MG63 (cell line): ENCODE results near the gene CDSN. TPM values are rescaled to one million over a fixed set of nuclear protein-coding genes. Genes with fewer than 3 reads are reported as not detected.
"Not testable (repeated sequence)": the region's sequence is repeated elsewhere in the genome, so short reads cannot be mapped to it uniquely, and the experiment has no call there.

Source experiments
- DNase-seq: peaks from one replicate; pipeline ENCODE4 v3.0.0-alpha.2; 2020
- H3K27me3 ChIP-seq: fragments of 250-450 bp; sonication (Bioruptor Pico); 2 replicates; pipeline ENCODE4 v1.5.1; 2020; ENCODE audit warnings: mild to moderate bottlenecking, moderate library complexity
- H3K36me3 ChIP-seq: fragments of 250-450 bp; sonication (Bioruptor Pico); 2 replicates; pipeline ENCODE4 v1.5.1; 2020; ENCODE audit warnings: mild to moderate bottlenecking, moderate library complexity
- H3K4me3 ChIP-seq: fragments of 250-450 bp; sonication (Bioruptor Pico); 2 replicates; pipeline ENCODE4 v1.5.1; 2020; ENCODE audit warnings: mild to moderate bottlenecking, moderate library complexity
- H3K9me3 ChIP-seq: fragments of 250-450 bp; sonication (Bioruptor Pico); 2 replicates; pipeline ENCODE4 v1.5.1; 2020; ENCODE audit warnings: mild to moderate bottlenecking, moderate library complexity
- total RNA-seq: library from RNA; depleted of rRNA; stranded (reverse); fragments of >200 nt; shearing (Covaris generic); gene quantifications from 2 replicates; pipeline ENCODE4 v1.2.3, GENCODE V29; 2014; ENCODE audit warnings: low replicate concordance; rRNA removed

The CDSN gene
- total RNA-seq, 1 experiment from 2014 or later: not detected

DNA sequence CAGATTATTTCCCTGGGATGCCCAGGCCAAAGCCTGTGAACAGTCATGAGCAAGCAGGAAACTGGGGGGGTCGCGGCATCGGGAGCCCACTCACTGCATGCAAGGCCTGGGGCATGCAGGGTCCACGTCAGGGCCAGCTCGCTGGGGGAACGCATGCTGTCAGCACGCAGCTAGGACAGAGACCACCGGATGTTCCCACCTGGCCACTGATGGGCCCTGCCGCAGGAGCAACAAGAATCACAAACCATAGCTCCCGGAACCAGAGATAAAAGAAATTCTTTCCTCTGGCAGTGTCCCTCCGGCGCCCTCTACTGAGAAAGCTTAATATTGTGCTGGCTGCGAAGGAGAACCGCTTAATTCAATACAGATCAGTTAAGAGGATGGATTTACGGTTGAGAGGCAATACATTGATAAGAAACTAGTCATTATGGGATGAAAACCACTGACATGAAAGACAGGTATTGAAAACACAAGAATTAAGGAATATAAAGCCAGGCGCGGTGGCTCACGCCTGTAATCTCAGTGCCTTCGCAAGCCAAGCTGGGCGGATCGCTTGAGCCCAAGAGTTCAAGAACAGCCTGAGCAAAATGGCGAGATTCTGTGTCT lies 40.5 kb downstream of the CDSN start:
- Histone ChIP-seq H3K9me3 (no peaks in the 10 kb centered on the region), H3K27me3 (no peaks in the 10 kb centered on the region), H3K36me3 (no peaks in the 10 kb centered on the region), H3K4me3 (no peak overlapping the region)
- peak; percentile 24 for DNase-seq

DNA sequence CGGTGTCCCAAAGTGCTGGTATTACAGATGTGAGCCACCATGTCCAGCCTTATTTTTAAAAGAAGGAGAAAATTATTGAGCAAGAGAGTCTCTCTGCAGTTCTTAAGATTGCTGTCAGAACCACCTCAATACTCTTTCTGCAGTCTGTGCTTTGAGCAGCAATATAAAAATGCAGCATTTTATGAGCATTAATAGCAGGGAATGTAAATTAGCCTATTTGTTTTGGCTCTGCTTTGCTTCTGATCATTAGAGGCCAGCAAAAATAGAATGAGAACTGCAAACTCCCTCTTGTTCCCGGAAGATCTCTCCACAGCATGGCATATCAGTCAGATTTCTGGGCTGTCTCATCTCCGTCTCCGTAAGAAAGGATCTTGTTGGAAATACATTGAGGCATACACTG lies 43.6 kb downstream of the CDSN start:
- Histone ChIP-seq H3K4me3 (no peak overlapping the region), H3K36me3 (no peaks in the 10 kb centered on the region), H3K27me3 (no peaks in the 10 kb centered on the region), H3K9me3 (no peaks in the 10 kb centered on the region)
- no peak for DNase-seq

DNA sequence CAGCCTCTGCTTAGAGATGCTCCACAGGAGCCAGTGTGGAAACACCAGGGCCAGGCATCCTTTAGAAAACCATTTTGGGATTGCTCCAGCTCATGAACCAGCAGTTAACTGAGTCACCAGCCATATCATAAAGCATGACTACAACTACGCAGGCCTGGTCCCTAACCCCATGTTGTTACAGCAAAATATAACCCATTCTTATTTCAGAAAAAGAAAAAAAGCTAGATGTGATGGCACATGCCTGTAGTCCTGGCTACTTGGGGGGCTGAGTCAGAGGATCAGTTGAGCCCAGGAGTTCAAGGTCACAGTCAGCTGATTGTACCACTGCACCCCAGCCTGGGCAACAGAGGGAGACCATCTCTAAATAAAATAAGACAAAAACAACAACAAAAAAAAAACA lies 44.7 kb downstream of the CDSN start:
- no peaks in the 10 kb centered on the region for H3K9me3 ChIP-seq
- no peak overlapping the region for H3K4me3 ChIP-seq
- no peaks in the 10 kb centered on the region for H3K27me3 ChIP-seq
- peak; percentile 23 for DNase-seq
- no peaks in the 10 kb centered on the region for H3K36me3 ChIP-seq

DNA sequence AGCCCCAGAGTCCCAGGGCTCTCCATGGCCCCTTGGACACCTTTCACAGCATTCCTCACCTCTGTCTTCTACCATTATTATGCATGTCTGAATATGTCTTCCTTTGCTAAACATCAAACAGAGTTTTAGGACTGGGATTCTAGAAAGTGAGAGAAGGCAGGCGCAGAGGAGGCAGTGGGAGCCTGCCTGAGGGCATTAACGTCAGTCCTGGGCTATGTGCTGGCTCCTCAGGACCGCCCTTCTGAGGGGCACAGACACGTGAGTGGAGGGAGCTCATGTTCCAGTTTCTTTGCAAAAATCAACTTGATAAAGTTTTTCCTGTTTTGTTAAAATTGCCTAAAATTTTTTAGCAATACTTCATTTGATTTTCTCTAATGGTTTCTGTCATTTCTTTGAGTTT lies 45.8 kb downstream of the CDSN start:
- H3K36me3 ChIP-seq: no peaks in the 10 kb centered on the region
- no peak for DNase-seq
- no peak overlapping the region for H3K4me3 ChIP-seq
- H3K27me3 ChIP-seq: no peaks in the 10 kb centered on the region
- no peaks in the 10 kb centered on the region for H3K9me3 ChIP-seq

DNA sequence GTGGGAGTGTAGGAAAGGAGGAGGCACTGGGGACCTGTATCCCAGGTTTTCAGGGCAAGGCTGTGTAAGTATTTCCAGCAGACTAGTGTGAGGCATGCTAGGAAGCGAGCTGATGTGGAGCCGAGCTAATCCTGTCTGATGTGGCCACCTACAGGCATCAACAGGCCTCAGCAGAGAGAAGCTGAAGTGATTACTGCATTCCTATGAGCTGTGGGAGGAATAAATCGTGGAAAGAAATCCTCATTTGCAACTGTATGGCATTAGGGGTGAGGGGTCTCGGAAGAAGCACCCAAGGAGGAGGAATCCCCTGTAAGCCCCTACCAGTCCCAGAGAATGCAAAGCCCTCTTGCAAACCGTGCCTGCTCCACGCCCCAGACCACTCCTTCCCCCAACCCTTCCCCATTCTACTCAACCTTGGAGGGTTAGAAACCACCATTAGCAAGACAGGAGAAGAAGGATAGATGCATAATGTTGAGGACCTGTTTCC lies 49.5 kb downstream of the CDSN start:
- no peaks in the 10 kb centered on the region for H3K36me3 ChIP-seq
- no peaks in the 10 kb centered on the region for H3K9me3 ChIP-seq
- no peaks in the 10 kb centered on the region for H3K27me3 ChIP-seq
- H3K4me3 ChIP-seq: no peak overlapping the region
- peak; percentile 54 for DNase-seq

DNA sequence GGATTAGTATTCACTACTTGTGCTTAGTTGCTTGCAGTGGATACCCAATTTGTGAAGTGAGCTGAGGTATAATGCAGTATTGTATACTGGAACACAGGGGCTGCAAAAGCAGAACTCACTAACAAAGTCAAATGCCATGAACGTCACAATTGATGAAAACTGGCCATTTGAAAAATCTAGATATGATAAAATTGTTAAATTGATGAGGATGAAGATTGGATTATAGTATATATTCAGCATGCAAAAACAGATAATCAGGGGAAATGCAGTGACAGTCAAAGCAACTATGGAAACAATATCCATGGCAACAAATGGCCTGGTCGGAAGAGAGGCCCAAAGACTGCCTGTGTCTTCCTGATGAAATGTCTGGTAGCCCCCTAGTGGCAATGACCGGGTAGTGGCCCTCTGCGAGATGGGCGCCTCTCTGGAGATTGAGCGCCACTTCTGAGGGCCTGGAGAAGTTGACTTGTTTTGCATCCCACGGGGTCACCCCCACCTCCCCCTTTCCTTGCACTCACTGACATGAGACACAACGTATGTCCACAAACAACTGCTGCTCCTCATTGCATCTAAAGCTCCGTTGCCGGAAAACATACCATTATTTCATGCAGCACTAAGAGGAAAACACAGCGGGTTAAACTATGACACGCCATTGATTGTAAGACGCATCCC lies 51.4 kb downstream of the CDSN start:
- H3K9me3 ChIP-seq: no peaks in the 10 kb centered on the region
- no peaks in the 10 kb centered on the region for H3K36me3 ChIP-seq
- H3K27me3 ChIP-seq: no peaks in the 10 kb centered on the region
- no peak overlapping the region for H3K4me3 ChIP-seq
- peak; percentile 58 for DNase-seq

DNA sequence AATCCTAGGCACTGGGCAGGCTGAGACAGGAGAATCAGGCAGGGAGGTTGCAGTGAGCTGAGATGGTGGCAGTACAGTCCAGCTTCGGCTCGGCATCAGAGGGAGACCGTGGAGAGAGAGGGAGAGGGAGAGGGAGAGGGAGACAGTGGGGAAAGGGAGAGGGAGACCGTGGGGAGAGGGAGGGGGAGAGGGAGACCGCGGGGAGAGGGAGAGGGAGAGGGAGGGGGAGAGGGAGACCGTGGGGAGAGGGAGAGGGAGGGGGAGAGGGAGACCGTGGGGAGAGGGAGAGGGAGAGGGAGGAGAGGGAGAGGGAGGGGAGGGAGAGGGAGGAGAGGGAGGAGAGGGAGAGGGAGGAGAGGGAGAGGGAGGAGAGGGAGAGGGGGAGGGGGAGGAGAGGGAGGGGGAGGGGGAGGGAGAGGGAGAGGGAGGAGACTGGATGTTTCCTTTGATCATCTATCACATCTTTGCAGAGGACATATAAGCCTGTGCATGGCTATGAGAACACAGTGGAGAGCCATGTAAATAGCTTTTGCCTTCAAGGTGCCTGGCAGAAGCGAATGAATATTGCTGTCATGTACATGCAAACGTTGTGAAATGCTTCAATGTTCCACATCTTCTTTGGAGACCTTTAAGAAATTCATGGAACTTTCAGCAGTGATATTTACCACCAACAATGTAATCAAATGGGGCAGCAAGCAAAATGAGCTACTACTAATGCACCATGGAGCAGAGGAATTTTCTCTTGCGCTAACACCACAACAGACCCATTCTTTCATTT lies 52.2 kb downstream of the CDSN start:
- not testable (repeated sequence) for H3K36me3 ChIP-seq, DNase-seq, H3K9me3 ChIP-seq, H3K27me3 ChIP-seq, H3K4me3 ChIP-seq

DNA sequence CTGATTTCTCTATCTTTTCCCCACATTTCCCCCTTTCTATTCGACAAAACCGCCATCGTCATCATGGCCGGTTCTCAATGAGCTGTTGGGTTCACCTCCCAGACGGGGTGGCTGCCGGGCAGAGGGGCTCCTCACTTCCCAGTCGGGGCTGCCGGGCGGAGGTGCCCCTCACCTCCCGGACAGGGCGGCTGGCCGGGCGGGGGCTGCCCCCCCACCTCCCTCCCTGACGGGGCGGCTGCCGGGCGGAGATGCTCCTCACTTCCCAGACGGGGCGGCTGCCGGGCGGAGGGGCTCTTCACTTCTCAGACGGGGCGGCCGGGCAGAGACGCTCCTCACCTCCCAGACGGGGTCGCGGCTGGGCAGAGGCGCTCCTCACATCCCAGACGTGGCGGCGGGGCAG lies 53.2 kb downstream of the CDSN start:
- H3K36me3 ChIP-seq, H3K4me3 ChIP-seq, DNase-seq, H3K27me3 ChIP-seq, H3K9me3 ChIP-seq: not testable (repeated sequence)

DNA sequence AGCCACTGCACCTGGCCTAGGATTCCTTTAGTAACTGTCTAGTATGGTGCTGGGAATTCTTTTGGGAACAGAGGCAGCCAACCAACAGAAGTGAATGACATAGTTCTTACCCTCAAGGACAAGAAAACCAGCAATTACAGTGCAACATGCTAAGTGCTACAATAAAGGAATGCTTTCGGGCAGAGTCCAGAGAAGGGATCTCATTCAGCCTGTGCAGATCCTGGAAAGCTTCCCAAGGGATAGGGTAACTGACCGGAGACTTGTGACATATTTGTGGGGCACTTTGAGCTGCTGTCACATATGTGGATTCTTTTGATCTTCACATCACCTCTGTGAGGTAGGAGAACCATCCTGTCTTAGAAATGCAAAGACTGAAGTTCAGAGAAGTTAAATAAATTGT lies 54.7 kb downstream of the CDSN start:
- no peaks in the 10 kb centered on the region for H3K27me3 ChIP-seq
- no peaks in the 10 kb centered on the region for H3K36me3 ChIP-seq
- H3K4me3 ChIP-seq: no peak overlapping the region
- H3K9me3 ChIP-seq: no peaks in the 10 kb centered on the region
- no peak for DNase-seq

Other genes with a start within 250 kb of the CDSN start
- 16.7 and 52.0 TPM in 2 replicates for gene DDR1, start 235.9 kb downstream of the CDSN start, total RNA-seq
- gene GTF2H4, start 212.2 kb downstream of the CDSN start, total RNA-seq: 18.8 and 26.4 TPM in 2 replicates
- 10.7 and 23.6 TPM in 2 replicates for gene VARS2, start 206.2 kb downstream of the CDSN start, total RNA-seq
- not detected in 2 replicates for gene SFTA2, start 188.3 kb downstream of the CDSN start, total RNA-seq
- not detected in 2 replicates for gene MUCL3, start 179.5 kb downstream of the CDSN start, total RNA-seq
- gene MUC21, start 136.7 kb downstream of the CDSN start, total RNA-seq: not detected in 2 replicates
- gene MUC22, start 110.0 kb downstream of the CDSN start, total RNA-seq: not detected in 2 replicates
- gene C6orf15, start 7.9 kb downstream of the CDSN start, total RNA-seq: 0.91 TPM in 1 of 2 replicates, not detected in the other
- not detected in 2 replicates for gene PSORS1C1, start 5.6 kb downstream of the CDSN start, total RNA-seq
- not detected in 2 replicates for gene PSORS1C2, start 18.6 kb upstream of the CDSN start, total RNA-seq
- 9.6 and 21.7 TPM in 2 replicates for gene CCHCR1, start 37.4 kb upstream of the CDSN start, total RNA-seq
- 17.3 and 25.0 TPM in 2 replicates for gene TCF19, start 38.1 kb upstream of the CDSN start, total RNA-seq
- 1.3 and 4.3 TPM in 2 replicates for gene POU5F1, start 50.2 kb upstream of the CDSN start, total RNA-seq
- 252 and 364 TPM in 2 replicates for gene HLA-C, start 151.6 kb upstream of the CDSN start, total RNA-seq
- gene HLA-B, start 236.7 kb upstream of the CDSN start, total RNA-seq: 35.3 and 69.1 TPM in 2 replicates